B cell (primary cell): ENCODE results near the gene KCTD2. TPM values are rescaled to one million over a fixed set of nuclear protein-coding genes. Genes with fewer than 3 reads are reported as not detected.
"Not testable (repeated sequence)": the region's sequence is repeated elsewhere in the genome, so short reads cannot be mapped to it uniquely, and the experiment has no call there.

Experiments used
- ATAC-seq: fragments of 200-7000 bp; cut with Tn5 transposase; one replicate; pipeline ENCODE4 v1.10.0; 2021; ENCODE audit warnings: low read depth, mild to moderate bottlenecking, moderate number of reproducible peaks, moderate library complexity
- CTCF ChIA-PET: fragments of 350-600 bp; sonication (Branson Sonifier 250); formaldehyde crosslinking; loops from one replicate; lab custom pipeline; 2021; ENCODE audit warnings: antibody characterized with exemption, inconsistent platforms; lab: Charles Lee
- POLR2A ChIA-PET: fragments of 350-600 bp; sonication (Branson Sonifier 250); formaldehyde crosslinking; loops from one replicate; lab custom pipeline; 2021; ENCODE audit warnings: antibody characterized with exemption; lab: Charles Lee
- DNase-seq: peaks from one replicate; pipeline ENCODE4 v3.0.0; 2013
- H2AFZ ChIP-seq: 2 replicates; pipeline ENCODE4 v1.6.1; 2012; ENCODE audit warnings: mild to moderate bottlenecking, low read depth, low read length; ENCODE audit not compliant: insufficient read depth, poor library complexity, severe bottlenecking
- H3K27ac ChIP-seq, 2 donors: 1 replicate in 1 of 2; 2 replicates in 1 of 2; pipeline ENCODE4 v1.5.1; 2012 to 2013; ENCODE audit warnings: low read length in 2 of 2, mild to moderate bottlenecking in 2 of 2, moderate library complexity in 1 of 2
- H3K27me3 ChIP-seq, 4 experiments: fragments of 200-600 bp in 1 of 4; sonication (generic) in 1 of 4; replicated peaks in 1 of 4; 1 replicate in 2 of 4; 2 replicates in 2 of 4; pipeline versions ENCODE4 v1.6.1 to v1.7.0; 2013 to 2016; ENCODE audit warnings: low read length in 3 of 4, mild to moderate bottlenecking in 2 of 4, mixed read lengths in 1 of 4, moderate library complexity in 1 of 4; ENCODE audit not compliant: insufficient read depth in 4 of 4, control insufficient read depth in 3 of 4; ENCODE audit errors: control extremely low read depth in 1 of 4
- H3K36me3 ChIP-seq, 2 experiments: replicated peaks in 1 of 2; 1 replicate in 1 of 2; 2 replicates in 1 of 2; pipeline versions ENCODE4 v1.6.1 to v1.7.1; 2013; ENCODE audit warnings: low read length in 1 of 2; ENCODE audit not compliant: insufficient read depth in 2 of 2, control insufficient read depth in 1 of 2; ENCODE audit errors: control extremely low read depth in 1 of 2, extremely low read depth in 1 of 2
- H3K4me1 ChIP-seq, 2 donors: fragments of 200-600 bp in 1 of 2; sonication (generic) in 1 of 2; 1 replicate in 1 of 2; 2 replicates in 1 of 2; pipeline versions ENCODE4 v1.5.1 to v1.6.1; 2013 to 2017; ENCODE audit warnings: low read length in 2 of 2; ENCODE audit not compliant: control insufficient read depth in 2 of 2, insufficient read depth in 2 of 2
- H3K4me2 ChIP-seq: replicated peaks from 2 replicates; pipeline ENCODE3; 2012; ENCODE audit warnings: mild to moderate bottlenecking, low read depth, low read length; ENCODE audit not compliant: poor library complexity, severe bottlenecking
- H3K4me3 ChIP-seq, 5 experiments: fragments of 200-600 bp in 1 of 5; sonication (generic) in 1 of 5; 1 replicate in 3 of 5; 2 replicates in 2 of 5; pipeline versions ENCODE4 v1.5.1 to v1.7.0; 2011 to 2016; ENCODE audit warnings: low read length in 4 of 5, mild to moderate bottlenecking in 4 of 5, low read depth in 2 of 5, control low read depth in 1 of 5, moderate library complexity in 1 of 5; ENCODE audit not compliant: insufficient read depth in 1 of 5; ENCODE audit errors: control extremely low read depth in 1 of 5, extremely low read depth in 1 of 5
- H3K79me2 ChIP-seq: fragments of 200-600 bp; sonication (generic); one replicate; pipeline ENCODE4 v1.6.0; 2016; ENCODE audit warnings: low read length; ENCODE audit not compliant: control insufficient read depth, insufficient read depth
- H3K9ac ChIP-seq: fragments of 200-600 bp; sonication (generic); 2 replicates; pipeline ENCODE4 v1.6.1; 2017; ENCODE audit warnings: mild to moderate bottlenecking, low read length, moderate library complexity
- H3K9me3 ChIP-seq, 3 donors: one replicate each; pipeline versions ENCODE4 v1.6.1 to v1.7.1; 2013; ENCODE audit warnings: low read length in 2 of 3; ENCODE audit not compliant: control insufficient read depth in 2 of 3, insufficient read depth in 1 of 3; ENCODE audit errors: control extremely low read depth in 1 of 3
- H4K20me1 ChIP-seq: 2 replicates; pipeline ENCODE4 v1.6.0; 2012; ENCODE audit warnings: mild to moderate bottlenecking, low read length; ENCODE audit not compliant: insufficient read depth, control insufficient read depth, poor library complexity, severe bottlenecking
- H3K27ac Mint-ChIP-seq: one replicate; pipeline ENCODE4 v1.8.0; 2021; ENCODE audit warnings: mixed read lengths
- H3K27me3 Mint-ChIP-seq: one replicate; pipeline ENCODE4 v1.8.0; 2021; ENCODE audit warnings: mixed read lengths
- H3K4me1 Mint-ChIP-seq: one replicate; pipeline ENCODE4 v1.8.0; 2021; ENCODE audit warnings: mixed read lengths
- H3K4me3 Mint-ChIP-seq: one replicate; pipeline ENCODE4 v1.8.0; 2021; ENCODE audit warnings: mixed read lengths
- H3K9me3 Mint-ChIP-seq: one replicate; pipeline ENCODE4 v1.8.0; 2022; ENCODE audit warnings: mixed read lengths; ENCODE audit not compliant: insufficient read depth
- EZH2 ChIP-seq: IDR thresholded peaks from 2 replicates; pipeline ENCODE4 v1.6.1; 2012; ENCODE audit warnings: borderline replicate concordance, low read depth, mild to moderate bottlenecking, moderate library complexity, low read length; ENCODE audit not compliant: insufficient read depth, poor library complexity, severe bottlenecking
- WGBS: methylation state at CpG from one replicate; pipeline ENCODE4 v1.1.5; 2013; ENCODE audit warnings: missing lambda C conversion rate; ENCODE audit not compliant: insufficient coverage; 5-methylcytosine and 5-hydroxymethylcytosine counted together
- intact Hi-C: fragments of 100-400 bp; cut with micrococcal nuclease; formaldehyde crosslinking; loops from one replicate; pipeline ENCODE4 v1.10.0; 2022
- polyA plus RNA-seq: library from polyadenylated mRNA; depleted of rRNA; stranded (reverse); fragments of >200 nt; gene quantifications from 2 replicates; pipeline ENCODE4 v1.2.3, GENCODE V29; 2012
- total RNA-seq, 2 donors: library from RNA; stranded (reverse); fragments of 120-200 nt in 1 of 2; gene quantifications; 1 replicate in 1 of 2; 2 replicates in 1 of 2; pipeline versions ENCODE4 v1.2.3 to v1.2.4, GENCODE V29; 2013 to 2022
- TF ChIP-seq, protein P1 (sequence below): fragments of 200-600 bp; IDR thresholded peaks from one replicate; pipeline ENCODE4 v1.8.0; 2022; ENCODE audit warnings: antibody characterized with exemption, mild to moderate bottlenecking

KCTD2 gene
- total and polyA plus RNA-seq, 2 donors (not counting 1 experiment from before 2014, with no cell fraction given), result 15.7 to 23.2 TPM

DNA sequence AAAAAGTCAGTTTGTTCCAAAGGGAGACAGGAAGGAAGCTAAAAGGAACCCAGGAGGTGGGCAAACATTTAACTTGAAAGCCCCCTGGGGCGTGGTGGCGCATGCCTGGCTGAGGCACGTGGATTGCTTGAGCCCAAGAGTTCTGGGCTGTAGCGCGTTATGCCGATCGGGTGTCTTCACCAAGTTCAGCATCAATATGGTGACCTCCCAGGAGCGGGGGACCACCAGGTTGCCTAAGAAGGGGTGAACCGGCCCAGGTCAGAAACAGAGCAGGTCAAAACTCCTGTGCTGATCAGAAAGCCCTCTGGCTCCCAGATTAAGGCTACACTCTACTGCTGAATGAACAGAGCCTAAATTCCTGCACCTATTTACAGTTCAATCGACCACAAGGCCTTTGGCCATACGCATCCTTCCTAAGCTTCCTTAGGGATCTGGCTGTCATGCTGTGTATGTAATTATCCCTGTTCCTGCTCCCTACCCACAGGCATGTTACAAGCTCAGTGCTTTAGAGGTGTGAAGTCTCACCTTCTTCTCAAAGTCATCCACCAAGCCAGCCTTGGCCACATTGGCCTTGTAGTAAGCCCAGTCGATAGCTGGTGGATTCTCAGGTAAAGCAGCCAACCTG is 5.3 kb upstream of the KCTD2 start:
- TF ChIP-seq, protein P1, sequence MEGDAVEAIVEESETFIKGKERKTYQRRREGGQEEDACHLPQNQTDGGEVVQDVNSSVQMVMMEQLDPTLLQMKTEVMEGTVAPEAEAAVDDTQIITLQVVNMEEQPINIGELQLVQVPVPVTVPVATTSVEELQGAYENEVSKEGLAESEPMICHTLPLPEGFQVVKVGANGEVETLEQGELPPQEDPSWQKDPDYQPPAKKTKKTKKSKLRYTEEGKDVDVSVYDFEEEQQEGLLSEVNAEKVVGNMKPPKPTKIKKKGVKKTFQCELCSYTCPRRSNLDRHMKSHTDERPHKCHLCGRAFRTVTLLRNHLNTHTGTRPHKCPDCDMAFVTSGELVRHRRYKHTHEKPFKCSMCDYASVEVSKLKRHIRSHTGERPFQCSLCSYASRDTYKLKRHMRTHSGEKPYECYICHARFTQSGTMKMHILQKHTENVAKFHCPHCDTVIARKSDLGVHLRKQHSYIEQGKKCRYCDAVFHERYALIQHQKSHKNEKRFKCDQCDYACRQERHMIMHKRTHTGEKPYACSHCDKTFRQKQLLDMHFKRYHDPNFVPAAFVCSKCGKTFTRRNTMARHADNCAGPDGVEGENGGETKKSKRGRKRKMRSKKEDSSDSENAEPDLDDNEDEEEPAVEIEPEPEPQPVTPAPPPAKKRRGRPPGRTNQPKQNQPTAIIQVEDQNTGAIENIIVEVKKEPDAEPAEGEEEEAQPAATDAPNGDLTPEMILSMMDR, result no peak
- no peak for TF ChIP-seq EZH2
- Histone ChIP-seq H3K9ac (no peak overlapping the region), H3K27ac (no peak overlapping the region), H4K20me1 (peaks cover 4% of the 10 kb centered on the region), H3K27me3 (no peaks in the 10 kb centered on the region), H3K9me3 (no peaks in the 10 kb centered on the region), H3K4me3 (no peak overlapping the region), H3K4me1 (peaks cover 3 to 6% of the 10 kb centered on the region in 2 donors), H3K36me3 (peaks cover 6 to 21% of the 10 kb centered on the region in 2 experiments), H3K4me2 (no peak overlapping the region), H3K79me2 (peaks cover 22% of the 10 kb centered on the region), H2AFZ (no peak overlapping the region)
- ATAC-seq (no peak), DNase-seq (no peak)
- no peak overlapping the region for H3K27ac Mint-ChIP-seq
- ChIA-PET POLR2A (no interaction called here), CTCF (interaction anchor here (0.5 kb wide), 1 partner anchor 559 kb away, joined by 3 read pairs; no protein-coding TSS in a partner anchor)
- H3K27me3 Mint-ChIP-seq, result no peaks in the 10 kb centered on the region
- no peak overlapping the region for H3K4me3 Mint-ChIP-seq
- no peaks in the 10 kb centered on the region for H3K9me3 Mint-ChIP-seq
- 100% methylated on average over 8 of the region's 12 CpGs for WGBS
- H3K4me1 Mint-ChIP-seq, result peaks cover 13% of the 10 kb centered on the region
- intact Hi-C loops, result loop anchor here (10.0 kb wide), 1 partner anchor 163 kb away; the partner anchor contains the start of gene NUP85

- POLR2A ChIA-PET, ATAC-seq, H3K9me3 Mint-ChIP-seq, H3K9me3 ChIP-seq, H3K4me3 Mint-ChIP-seq, H3K4me2 ChIP-seq, DNase-seq, H2AFZ ChIP-seq, CTCF ChIA-PET, H3K27ac ChIP-seq, H3K27me3 Mint-ChIP-seq, H4K20me1 ChIP-seq, H3K27ac Mint-ChIP-seq, H3K27me3 ChIP-seq, H3K4me3 ChIP-seq, H3K9ac ChIP-seq: not testable (repeated sequence)
- intact Hi-C loops, result loop anchor here (10.0 kb wide), 1 partner anchor 161 kb away; the partner anchor contains the start of gene NUP85
- Histone ChIP-seq H3K36me3 (peaks cover 3 to 20% of the 10 kb centered on the region in 2 experiments), H3K4me1 (peaks cover 13 to 16% of the 10 kb centered on the region in 2 donors), H3K79me2 (peaks cover 29% of the 10 kb centered on the region)
- WGBS, result no CpG with 5 or more reads among the region's 5 CpGs
- peaks cover 25% of the 10 kb centered on the region for H3K4me1 Mint-ChIP-seq
These were observed 3.2 kb upstream of the KCTD2 start for GRCh38 chr17:75043789-75044188.
